GM10847 (cell line): Measurements from ENCODE around the gene ILF2.

ENCODE experiments used
- POLR2A ChIP-seq: IDR thresholded peaks from 2 replicates; pipeline ENCODE4 v1.6.1; 2011; ENCODE audit not compliant: insufficient read length; ENCODE audit errors: extremely low read depth

ILF2 gene

GRCh38 chr1:153638261-153638660, 32.5 kb downstream of the ILF2 start:
- no peak for TF ChIP-seq POLR2A

DNA sequence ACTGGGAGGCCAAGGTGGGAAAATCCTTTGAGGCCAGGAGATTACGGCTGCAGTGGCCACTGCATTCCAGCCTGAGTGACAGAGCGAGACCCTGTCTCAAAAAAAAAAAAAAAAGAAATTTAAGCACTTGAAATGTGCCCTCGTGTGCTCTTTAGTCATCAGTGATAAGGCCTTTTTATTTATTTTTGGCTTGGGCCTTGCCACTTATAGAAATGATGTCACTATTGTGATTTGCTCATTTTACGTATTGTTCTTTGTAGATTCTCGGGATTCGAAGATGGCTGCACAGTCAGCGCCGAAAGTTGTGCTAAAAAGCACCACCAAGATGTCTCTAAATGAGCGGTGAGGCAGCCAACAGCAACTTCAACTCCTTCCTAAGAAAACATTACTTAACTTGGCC, 34.5 kb downstream of the ILF2 start:
- TF ChIP-seq POLR2A: no peak

- TF ChIP-seq POLR2A: no peak
Observed at GRCh38 chr1:153635872-153636271, 34.9 kb downstream of the ILF2 start.

GRCh38 chr1:153633754-153634665, 36.8 kb downstream of the ILF2 start, which contains the start of gene CHTOP:
Gene CHTOP, plus strand, starts transcription at chr1:153634066. Its CDS starts 2,523 bp downstream, at chr1:153636589.
- peak; percentile 92 for TF ChIP-seq POLR2A

DNA sequence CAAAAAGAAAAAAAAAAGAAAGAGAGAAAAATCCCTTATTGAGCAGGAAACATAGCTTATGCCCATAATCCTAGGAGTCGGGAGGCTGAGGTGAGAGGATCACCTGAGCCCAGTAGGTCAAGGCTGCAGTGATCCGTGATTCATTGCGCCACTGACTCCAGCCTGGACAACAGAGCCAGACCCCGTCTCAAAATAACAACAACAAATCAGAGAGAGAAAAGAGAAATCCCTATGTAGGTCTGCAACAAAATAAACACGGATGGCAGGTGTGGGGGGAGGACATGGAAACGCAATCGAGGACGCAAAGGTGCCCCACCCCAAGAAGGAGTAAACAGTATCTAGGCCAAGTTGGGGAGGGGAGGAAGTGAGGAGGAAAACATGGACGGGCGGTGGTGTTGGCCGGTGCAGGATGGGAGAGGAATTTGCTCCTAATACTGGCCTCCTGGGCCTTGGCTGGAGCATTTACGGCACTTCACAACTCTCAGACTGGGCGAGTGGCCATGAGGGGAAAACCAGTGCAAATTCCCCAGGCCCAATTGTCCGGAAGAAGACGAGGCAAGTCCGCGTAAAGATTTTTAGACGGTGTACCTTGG, 37.5 kb downstream of the ILF2 start:
- TF ChIP-seq POLR2A: no peak

DNA sequence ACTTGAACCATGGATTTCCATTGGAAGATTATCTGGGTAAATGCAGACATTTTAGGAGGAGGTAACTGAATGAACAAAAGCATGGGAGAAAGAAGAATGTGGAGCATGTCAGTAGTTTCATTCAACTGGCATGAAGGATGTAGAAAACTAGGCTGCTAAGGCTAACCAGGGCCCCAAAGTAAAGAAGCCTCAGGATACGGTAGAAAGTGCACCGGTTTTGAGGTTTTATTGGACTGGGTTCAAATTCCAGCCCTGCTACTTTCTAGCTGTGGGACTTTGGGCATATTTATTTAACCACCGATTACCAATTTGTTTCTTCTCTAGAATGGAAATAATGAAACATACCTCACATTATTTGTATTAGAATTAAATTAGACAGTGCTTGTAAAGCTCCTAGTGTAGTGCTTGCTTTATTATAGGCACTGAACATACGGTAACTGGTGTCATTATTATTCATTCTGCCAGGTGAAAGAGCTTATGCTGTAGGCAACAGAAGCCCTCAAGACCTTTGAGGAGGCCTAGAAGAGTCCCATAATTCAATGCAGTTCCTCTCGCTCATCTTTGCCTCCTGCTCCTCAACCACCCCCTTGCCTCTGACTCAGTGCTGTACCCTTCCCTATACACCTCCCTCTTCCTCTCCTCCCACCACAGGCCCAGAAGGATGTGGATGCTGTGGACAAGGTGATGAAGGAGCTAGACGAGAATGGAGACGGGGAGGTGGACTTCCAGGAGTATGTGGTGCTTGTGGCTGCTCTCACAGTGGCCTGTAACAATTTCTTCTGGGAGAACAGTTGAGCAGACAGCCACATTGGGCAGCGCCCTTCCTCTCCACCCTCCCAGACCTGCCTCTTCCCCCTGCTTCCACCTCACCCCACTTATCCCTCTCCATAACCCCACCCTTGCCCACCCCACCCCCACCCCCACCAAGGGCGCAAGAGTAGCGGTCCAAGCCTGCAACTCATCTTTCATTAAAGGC, 39.5 kb downstream of the ILF2 start:
- TF ChIP-seq POLR2A: no peak

- no peak for TF ChIP-seq POLR2A
Observed at GRCh38 chr1:153630384-153630783, 40.4 kb downstream of the ILF2 start.

DNA sequence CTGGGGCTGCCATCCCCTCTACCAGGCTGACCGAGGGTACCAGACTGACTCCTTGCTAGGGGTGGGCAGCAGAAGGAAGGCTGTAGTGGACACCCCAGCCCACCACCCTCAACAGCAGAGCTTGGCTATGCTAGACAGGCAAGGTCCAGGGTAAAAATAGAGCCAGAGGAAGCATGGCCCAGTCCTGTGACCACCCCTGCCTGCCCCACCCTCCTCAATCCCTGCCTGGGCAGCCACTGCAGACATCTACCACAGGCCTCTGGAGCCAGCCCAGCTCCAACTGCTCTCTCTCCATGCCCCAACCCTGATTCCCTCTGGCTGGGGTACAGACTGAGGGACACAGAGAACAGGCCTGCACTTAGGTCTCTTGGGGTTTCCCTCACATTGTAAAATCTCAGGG, 40.8 kb downstream of the ILF2 start:
- TF ChIP-seq POLR2A: no peak

- no peak for TF ChIP-seq POLR2A
Observed at GRCh38 chr1:153629343-153629665, 41.5 kb downstream of the ILF2 start.

GRCh38 chr1:153628638-153629342, 42.0 kb downstream of the ILF2 start:
- TF ChIP-seq POLR2A: no peak

DNA sequence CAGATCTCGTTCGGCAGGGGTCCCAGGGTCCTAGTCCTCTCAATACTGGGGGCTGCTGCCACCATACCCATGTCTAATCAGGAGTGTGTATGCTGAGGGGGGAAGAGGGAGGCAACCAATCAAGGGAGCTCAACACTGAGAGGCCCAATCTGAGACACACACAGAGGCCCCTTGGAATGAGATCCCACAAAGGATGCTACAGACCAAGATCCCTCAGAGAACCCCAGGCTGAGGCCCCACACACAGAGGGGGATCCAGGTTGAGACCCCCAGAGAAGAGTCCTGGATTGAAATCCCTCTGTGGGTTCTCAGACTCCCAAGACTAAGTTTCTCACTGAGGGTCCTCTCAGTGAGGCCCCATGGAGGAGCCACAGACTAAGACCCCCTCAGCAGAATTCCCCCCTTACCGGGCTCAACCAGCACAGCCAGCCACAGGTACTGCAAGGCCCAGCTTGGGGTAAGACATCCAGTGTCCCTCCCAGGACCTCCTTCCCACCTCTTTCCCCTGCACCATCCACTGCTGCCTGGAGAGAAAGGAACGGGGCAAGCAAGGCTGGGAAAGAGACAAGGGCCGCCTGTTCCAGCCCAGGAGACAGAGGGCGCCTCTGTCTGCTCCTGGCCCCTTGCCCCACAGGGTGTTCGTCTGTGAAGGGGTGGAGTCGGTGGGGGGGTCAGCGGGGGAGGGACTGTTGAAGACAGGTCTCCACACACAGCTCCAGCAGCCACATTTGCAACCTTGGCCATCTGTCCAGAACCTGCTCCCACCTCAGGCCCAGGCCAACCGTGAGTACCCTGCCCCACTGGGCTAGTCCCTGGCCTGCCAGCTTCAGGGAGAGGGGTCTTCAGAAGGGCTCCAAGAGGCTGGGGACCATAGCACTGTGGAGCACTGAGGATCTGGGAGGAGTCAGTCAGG, 42.8 kb downstream of the ILF2 start, which contains the start of gene S100A1:
S100A1 (plus strand) TSS at position 720 of the 912 bp plus-strand sequence. CDS start 2,088 bp downstream, outside the sequence.
- no peak for TF ChIP-seq POLR2A

DNA sequence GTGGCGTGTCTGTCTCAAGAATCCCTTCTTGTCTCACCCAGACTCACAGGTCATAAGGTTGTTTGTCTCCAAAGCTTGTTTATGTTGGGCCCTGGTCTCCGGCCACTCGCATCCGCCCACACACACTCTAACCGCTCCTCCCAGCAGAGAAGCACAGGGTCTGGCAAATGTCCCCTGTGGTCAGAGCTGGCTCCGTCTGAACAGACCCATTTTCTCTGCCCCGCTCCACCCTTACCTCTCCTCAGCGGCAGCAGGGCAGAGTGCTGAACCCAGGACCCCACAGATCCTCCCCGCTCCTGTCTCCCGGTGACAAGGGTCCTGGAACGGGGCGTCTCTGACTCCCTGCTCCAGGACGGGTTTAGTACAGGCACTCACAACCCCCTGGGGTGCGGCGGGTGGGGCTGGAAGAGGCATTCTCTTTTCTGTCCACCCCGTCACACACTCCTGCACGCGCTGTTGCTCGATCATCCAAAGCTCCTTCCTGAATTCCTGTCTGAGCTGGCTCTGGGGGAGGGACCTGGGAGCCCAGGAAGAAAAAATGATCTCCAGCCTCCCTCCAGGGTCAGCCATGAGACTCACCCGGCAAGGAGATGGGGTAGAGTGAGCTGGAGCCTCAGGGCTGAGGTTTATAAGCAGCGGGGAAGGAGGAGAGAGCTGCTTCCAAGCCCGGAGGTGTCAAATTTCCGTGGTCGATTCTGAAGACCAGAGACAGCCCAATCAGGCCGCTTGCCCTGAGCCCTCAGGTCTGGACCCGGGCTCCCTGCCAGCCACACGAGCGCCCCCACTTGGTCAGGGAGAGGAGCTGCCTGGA, 43.7 kb downstream of the ILF2 start, which contains the start of gene S100A13:
S100A13 (minus strand) TSS at position 602 of the 811 bp plus-strand sequence. CDS start 1,033 bp downstream, outside the sequence.
- TF ChIP-seq POLR2A: no peak

DNA sequence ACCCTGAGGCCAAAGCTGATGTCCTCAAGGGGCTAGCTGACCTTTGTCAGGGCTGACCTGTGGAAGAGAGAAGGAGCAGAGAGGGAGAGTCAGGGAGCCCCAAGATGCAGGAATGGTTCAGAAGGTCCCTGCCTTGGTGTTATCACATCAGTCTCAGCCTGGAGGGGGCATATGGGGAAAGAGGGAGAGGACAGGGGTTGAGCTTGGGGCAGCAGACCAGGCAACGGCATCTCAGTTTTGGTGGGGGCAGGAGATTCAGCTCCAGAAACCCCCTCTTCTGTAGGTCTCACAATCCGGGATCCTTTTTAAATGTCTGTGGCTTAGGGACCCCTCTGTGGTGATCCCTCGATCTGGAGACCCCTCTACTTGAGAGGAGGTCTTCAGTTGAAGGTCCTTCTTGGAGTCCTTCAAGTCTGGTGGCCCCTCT, 44.3 kb downstream of the ILF2 start:
- no peak for TF ChIP-seq POLR2A
